GM12878 (cell line): ENCODE results near the gene MYOD1. TPM values are rescaled to one million over a fixed set of nuclear protein-coding genes. Genes with fewer than 3 reads are reported as not detected.

Source experiments
- ASH2L ChIP-seq: fragments of 300-600, 200-600 bp; sonication (generic); IDR thresholded peaks from 2 replicates; pipeline ENCODE4 v1.6.1; 2017; ENCODE audit warnings: low read depth, mild to moderate bottlenecking, borderline replicate concordance
- BRCA1 ChIP-seq: IDR thresholded peaks from 2 replicates; pipeline ENCODE4 v1.6.1; 2011; ENCODE audit warnings: low read depth, low read length, improper control_type of control experiment
- CREB1 ChIP-seq: IDR thresholded peaks from 2 replicates; pipeline ENCODE4 v1.6.1; 2012; ENCODE audit warnings: low read depth, mild to moderate bottlenecking, inconsistent platforms
- EED ChIP-seq: sonication (generic); IDR thresholded peaks from 2 replicates; pipeline ENCODE4 v1.6.1; 2016; ENCODE audit warnings: antibody characterized with exemption, low read depth
- ETV6 ChIP-seq, 2 experiments: fragments of 450-650 bp in 1 of 2; IDR thresholded peaks in 1 of 2; conservative IDR thresholded peaks in 1 of 2; 2 replicates each; pipeline ENCODE4 v1.6.1; 2014; ENCODE audit warnings: antibody characterized with exemption in 1 of 2, borderline replicate concordance in 1 of 2, low read depth in 1 of 2, mild to moderate bottlenecking in 1 of 2, moderate library complexity in 1 of 2
- MEF2B ChIP-seq: fragments of 450-650 bp; IDR thresholded peaks from 2 replicates; pipeline ENCODE4 v1.6.1; 2018; ENCODE audit warnings: mild to moderate bottlenecking, moderate library complexity; ENCODE audit not compliant: partially characterized antibody, poor library complexity, severe bottlenecking
- MTA2 ChIP-seq: fragments of 450-650 bp; IDR thresholded peaks from 2 replicates; pipeline ENCODE4 v1.6.1; 2016; ENCODE audit warnings: low read depth, mild to moderate bottlenecking, moderate library complexity
- POU2F2 ChIP-seq: IDR thresholded peaks from 3 replicates; pipeline ENCODE4 v1.6.1; 2011; ENCODE audit warnings: low read depth, mild to moderate bottlenecking, low read length, borderline replicate concordance
- ZNF274 ChIP-seq: IDR thresholded peaks from one replicate; pipeline ENCODE4 v1.8.0; 2011; ENCODE audit not compliant: insufficient read length, insufficient read depth
- polyA plus RNA-seq, 11 experiments: library from polyadenylated mRNA; depleted of rRNA in 4 of 11; unstranded in 6 of 11; stranded (reverse) in 5 of 11; fragments of >200 nt; fragmentation: Nextera tagmentation in 4 of 11; fragmentation: Illumina TruSeq in 1 of 11; extraction: Ambion mirVana in 4 of 11; extraction: Trizol in 1 of 11; gene quantifications; 1 replicate in 1 of 11; 2 replicates in 10 of 11; pipeline versions ENCODE4 v1.2.1 to v1.2.3, GENCODE V29; 2011 to 2016; ENCODE audit warnings: inconsistent platforms in 2 of 11, missing spikeins in 2 of 11, low read depth in 1 of 11
- total RNA-seq, 4 experiments: library from RNA; depleted of rRNA in 3 of 4; stranded (reverse); fragments of >200 nt in 3 of 4; fragmentation: Illumina TruSeq in 1 of 4; extraction: Trizol in 1 of 4; gene quantifications; 2 replicates each; pipeline versions ENCODE4 v1.2.1 to v1.2.3, GENCODE V29; 2013 to 2021
- TF ChIP-seq, protein P1 (sequence below): IDR thresholded peaks from 2 replicates; pipeline ENCODE4 v1.6.1; 2011; ENCODE audit warnings: borderline replicate concordance, low read depth, mild to moderate bottlenecking, moderate library complexity, mixed read lengths, low read length; ENCODE audit not compliant: insufficient read depth; ENCODE audit errors: extremely low read length
- TF ChIP-seq, protein P2 (sequence below): fragments of 450-650 bp; IDR thresholded peaks from 2 replicates; pipeline ENCODE4 v1.6.1; 2018; ENCODE audit warnings: mild to moderate bottlenecking, low read depth, moderate library complexity; ENCODE audit not compliant: partially characterized antibody

Gene MYOD1
- total and polyA plus RNA-seq, 10 of the 15 experiments (the other 5 are each of a cell fraction or from before 2014, with no cell fraction given): not detected

DNA sequence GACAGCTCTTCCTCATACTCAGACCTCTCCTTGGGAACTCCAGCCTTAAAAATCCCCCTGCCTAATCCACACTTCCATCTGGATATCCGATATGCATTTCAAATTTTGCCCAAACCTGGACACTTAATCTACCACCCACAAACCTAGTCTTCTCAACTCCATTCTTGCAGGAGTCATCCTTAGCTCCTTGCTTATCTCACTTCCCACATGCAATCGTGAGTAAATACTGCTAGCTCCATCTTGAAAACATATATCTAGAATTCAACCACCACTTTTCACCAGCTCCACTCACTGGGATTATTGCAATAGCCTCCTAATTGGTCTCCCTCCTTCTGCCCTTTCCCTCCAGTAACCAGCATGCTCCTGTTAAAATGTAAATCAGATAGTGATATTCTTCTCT is 2.6 kb upstream of the MYOD1 start (continued):
- TF ChIP-seq, protein P1, sequence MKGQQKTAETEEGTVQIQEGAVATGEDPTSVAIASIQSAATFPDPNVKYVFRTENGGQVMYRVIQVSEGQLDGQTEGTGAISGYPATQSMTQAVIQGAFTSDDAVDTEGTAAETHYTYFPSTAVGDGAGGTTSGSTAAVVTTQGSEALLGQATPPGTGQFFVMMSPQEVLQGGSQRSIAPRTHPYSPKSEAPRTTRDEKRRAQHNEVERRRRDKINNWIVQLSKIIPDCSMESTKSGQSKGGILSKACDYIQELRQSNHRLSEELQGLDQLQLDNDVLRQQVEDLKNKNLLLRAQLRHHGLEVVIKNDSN: no peak
- no peak for TF ChIP-seq EED
- TF ChIP-seq ETV6 (conservative IDR thresholded peaks at IDR 0.05 in 1 of 2, IDR thresholded peaks at IDR 0.05 in 1 of 2; ENCODE audit: borderline replicate concordance in 1 of 2, low read depth in 1 of 2): no peak
- no peak for TF ChIP-seq ZNF274
- TF ChIP-seq POU2F2: no peak
- TF ChIP-seq, protein P2, sequence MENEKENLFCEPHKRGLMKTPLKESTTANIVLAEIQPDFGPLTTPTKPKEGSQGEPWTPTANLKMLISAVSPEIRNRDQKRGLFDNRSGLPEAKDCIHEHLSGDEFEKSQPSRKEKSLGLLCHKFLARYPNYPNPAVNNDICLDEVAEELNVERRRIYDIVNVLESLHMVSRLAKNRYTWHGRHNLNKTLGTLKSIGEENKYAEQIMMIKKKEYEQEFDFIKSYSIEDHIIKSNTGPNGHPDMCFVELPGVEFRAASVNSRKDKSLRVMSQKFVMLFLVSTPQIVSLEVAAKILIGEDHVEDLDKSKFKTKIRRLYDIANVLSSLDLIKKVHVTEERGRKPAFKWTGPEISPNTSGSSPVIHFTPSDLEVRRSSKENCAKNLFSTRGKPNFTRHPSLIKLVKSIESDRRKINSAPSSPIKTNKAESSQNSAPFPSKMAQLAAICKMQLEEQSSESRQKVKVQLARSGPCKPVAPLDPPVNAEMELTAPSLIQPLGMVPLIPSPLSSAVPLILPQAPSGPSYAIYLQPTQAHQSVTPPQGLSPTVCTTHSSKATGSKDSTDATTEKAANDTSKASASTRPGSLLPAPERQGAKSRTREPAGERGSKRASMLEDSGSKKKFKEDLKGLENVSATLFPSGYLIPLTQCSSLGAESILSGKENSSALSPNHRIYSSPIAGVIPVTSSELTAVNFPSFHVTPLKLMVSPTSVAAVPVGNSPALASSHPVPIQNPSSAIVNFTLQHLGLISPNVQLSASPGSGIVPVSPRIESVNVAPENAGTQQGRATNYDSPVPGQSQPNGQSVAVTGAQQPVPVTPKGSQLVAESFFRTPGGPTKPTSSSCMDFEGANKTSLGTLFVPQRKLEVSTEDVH: no peak
- no peak for TF ChIP-seq MEF2B
- no peak for TF ChIP-seq BRCA1
- TF ChIP-seq MTA2: no peak
- no peak for TF ChIP-seq CREB1
- TF ChIP-seq ASH2L: no peak
- TF ChIP-seq, all 136 proteins: peak for 0
